Keratinocyte (primary cell): Measurements from ENCODE around the gene TMED7.

ENCODE experiments used
- EZH2 ChIP-seq: IDR thresholded peaks from one replicate; pipeline ENCODE4 v1.6.1; 2012; ENCODE audit warnings: inconsistent platforms, mild to moderate bottlenecking, low read length, moderate library complexity
- TF ChIP-seq, protein P1 (sequence below), 3 experiments: IDR thresholded peaks in 1 of 3; conservative IDR thresholded peaks in 1 of 3; optimal IDR thresholded peaks in 1 of 3; 2 replicates in 2 of 3; 3 replicates in 1 of 3; pipeline versions ENCODE3 to v1.5.1; 2011; ENCODE audit warnings: low read length in 3 of 3, mild to moderate bottlenecking in 3 of 3, moderate library complexity in 2 of 3, control low read depth in 1 of 3, inconsistent platforms in 1 of 3; ENCODE audit not compliant: insufficient read depth in 2 of 3; ENCODE audit errors: extremely low read depth in 1 of 3

DNA sequence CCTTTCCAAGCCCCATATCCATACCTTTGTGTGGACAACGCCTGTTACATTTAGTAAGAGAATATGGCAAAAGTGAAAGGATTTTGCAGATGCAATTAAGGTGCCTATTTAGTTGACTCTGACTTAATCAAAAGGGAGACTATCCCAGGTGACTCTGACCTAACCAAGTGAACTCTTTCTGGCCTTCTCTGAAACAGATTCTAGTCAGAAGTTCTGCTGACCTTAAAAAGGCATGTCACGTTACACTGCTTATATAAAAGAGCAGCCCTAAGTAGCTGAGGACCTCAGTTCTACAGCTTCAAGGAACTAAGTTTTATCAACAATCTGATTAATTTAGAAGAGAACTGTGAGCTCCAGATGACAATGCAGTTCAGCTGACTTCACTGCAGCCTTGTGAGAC is 17.9 kb downstream of the TMED7 start:
- TF ChIP-seq, protein P1, sequence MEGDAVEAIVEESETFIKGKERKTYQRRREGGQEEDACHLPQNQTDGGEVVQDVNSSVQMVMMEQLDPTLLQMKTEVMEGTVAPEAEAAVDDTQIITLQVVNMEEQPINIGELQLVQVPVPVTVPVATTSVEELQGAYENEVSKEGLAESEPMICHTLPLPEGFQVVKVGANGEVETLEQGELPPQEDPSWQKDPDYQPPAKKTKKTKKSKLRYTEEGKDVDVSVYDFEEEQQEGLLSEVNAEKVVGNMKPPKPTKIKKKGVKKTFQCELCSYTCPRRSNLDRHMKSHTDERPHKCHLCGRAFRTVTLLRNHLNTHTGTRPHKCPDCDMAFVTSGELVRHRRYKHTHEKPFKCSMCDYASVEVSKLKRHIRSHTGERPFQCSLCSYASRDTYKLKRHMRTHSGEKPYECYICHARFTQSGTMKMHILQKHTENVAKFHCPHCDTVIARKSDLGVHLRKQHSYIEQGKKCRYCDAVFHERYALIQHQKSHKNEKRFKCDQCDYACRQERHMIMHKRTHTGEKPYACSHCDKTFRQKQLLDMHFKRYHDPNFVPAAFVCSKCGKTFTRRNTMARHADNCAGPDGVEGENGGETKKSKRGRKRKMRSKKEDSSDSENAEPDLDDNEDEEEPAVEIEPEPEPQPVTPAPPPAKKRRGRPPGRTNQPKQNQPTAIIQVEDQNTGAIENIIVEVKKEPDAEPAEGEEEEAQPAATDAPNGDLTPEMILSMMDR (optimal IDR thresholded peaks at IDR 0.05 in 1 of 3, IDR thresholded peaks at IDR 0.05 in 1 of 3, conservative IDR thresholded peaks at IDR 0.05 in 1 of 3; ENCODE audit: extremely low read depth in 1 of 3, insufficient read depth in 2 of 3, low read length in 3 of 3) = no peak
- no peak for TF ChIP-seq EZH2
